Epithelial cell of prostate (primary cell): ENCODE results near the gene SERPINB4.
"Not testable (repeated sequence)": the region's sequence is repeated elsewhere in the genome, so short reads cannot be mapped to it uniquely, and the experiment has no call there.

Experiments used
- DNase-seq: peaks from one replicate; pipeline ENCODE4 v3.0.0-alpha.2; 2011; ENCODE audit warnings: low read depth, low spot score
- H3K27ac ChIP-seq: fragments of 450-650 bp; 2 replicates; pipeline ENCODE4 v1.5.1; 2017; ENCODE audit warnings: mild to moderate bottlenecking

SERPINB4 gene

DNA sequence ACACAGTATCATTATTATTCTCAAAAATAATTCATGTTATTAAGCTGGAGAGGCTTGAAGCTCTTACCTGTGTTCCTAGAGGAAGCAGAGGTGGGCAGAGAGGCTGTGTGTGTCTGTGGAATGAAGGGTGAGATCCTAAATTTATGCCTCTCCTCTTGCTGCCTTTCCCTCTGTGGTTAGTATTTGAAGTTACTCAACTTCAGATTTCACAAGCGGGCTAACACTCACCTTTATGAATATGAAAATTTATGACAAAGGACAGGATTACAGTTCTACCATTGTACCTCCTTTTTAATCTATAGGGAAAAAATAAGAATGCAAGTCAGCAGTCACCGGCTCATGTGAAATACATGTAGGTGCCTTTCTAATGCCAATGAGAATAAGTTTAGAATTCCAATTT, at the start of gene SERPINB4:
Gene SERPINB4, minus strand, starts transcription at position 115 of the 400 bp plus-strand sequence. CDS start 679 bp downstream, outside the sequence.
- H3K27ac ChIP-seq, DNase-seq: not testable (repeated sequence)

DNA sequence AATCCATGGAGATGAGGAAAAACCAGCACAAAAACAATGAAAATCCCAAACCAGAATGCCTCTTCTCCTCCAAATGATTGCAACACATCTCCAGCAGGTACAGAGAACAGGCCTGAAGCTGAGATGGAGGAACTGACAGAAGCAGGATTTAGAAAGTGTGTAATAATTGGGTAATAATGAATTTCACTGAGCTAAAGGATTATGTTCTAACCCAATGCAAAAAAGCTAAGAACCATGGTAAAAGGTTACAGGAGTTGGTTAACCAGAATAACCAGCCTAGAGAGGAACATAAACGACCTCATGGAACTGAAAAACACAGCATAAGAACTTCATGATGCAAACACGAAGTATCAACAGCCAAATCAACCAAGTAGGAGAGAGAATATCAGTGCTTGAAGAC, 45.0 kb upstream of the SERPINB4 start:
- no peak overlapping the region for H3K27ac ChIP-seq
- no peak for DNase-seq

DNA sequence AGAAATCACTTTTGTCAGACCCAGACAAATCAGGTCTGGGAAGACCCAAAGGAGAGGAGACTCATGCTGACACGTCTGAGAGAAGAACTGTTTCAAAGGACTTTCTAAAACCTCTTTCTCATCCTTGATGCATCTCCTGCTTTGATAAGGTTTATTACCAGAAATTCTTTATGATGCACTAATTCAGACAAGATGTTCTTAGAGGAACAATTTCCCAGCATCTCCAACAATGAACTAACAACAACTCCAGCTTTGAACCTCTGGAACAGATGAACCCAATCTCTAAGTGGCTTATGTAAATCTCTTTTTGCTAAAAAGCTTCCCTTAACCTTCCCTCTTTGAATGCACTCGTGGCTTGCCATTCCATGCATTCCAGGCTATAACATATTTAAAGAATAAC, 42.8 kb upstream of the SERPINB4 start:
- H3K27ac ChIP-seq = no peak overlapping the region
- no peak for DNase-seq

DNA sequence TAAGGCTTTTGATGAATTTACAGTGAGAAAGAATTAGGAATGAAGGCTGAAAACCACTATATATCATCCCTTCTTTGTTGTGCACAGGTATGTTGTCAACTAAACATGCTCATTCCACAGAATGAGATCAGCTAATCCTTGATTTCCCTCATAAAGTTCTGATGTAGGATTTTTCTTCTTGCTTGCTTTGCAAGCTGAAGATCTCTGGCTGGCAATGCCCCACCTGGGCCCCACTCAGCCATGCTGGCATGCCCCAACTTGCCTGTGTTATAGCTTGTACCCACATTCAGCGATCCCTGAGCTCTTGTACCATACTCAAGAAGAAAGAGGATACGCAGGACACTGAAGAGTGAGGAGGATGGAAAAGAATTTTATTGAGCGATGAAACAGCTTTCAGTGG, 40.7 kb upstream of the SERPINB4 start:
- peak; percentile 53 for DNase-seq
- peak overlapping the region; percentile 98 for H3K27ac ChIP-seq

DNA sequence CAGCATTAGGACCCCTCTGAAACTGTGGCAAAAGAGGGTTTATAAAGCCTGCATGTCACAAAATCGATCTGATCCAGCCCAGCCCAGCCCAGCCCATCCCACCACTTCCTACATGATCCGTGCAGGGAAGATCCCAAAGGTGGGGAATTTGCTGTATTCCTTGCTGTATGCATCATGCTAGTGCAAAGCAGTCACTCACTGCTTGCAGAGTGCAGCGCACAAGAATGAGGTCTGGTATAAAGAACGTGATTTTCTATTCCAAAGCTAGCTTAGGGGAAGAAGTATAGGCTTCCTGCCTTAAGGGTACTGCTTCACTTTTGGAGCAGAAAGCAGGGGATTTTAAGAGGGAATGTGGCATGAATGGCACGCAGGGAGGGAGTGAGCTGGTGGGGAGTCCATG, 39.8 kb upstream of the SERPINB4 start:
- peak overlapping the region; percentile 98 for H3K27ac ChIP-seq
- DNase-seq = no peak

DNA sequence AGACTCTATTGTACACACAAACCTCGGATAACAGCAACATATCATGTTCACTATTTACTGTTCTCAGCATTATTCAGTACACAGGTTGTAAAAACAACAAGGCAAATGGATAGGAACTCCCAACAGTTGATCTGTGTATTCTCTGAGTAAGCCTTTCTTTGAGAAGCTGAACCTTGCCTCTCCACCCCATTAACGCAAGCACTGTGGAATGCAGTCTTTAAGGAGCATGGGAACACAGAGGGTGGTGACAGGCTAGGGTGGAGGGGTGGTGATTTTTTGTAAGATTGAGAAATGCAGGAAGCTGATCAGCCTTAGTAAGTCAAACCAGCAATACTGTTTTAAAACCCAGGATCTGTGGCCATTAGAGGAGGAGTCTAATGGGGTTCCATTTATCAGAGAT, 39.1 kb upstream of the SERPINB4 start:
- H3K27ac ChIP-seq = peak overlapping the region; percentile 98
- DNase-seq = peak; percentile 98

DNA sequence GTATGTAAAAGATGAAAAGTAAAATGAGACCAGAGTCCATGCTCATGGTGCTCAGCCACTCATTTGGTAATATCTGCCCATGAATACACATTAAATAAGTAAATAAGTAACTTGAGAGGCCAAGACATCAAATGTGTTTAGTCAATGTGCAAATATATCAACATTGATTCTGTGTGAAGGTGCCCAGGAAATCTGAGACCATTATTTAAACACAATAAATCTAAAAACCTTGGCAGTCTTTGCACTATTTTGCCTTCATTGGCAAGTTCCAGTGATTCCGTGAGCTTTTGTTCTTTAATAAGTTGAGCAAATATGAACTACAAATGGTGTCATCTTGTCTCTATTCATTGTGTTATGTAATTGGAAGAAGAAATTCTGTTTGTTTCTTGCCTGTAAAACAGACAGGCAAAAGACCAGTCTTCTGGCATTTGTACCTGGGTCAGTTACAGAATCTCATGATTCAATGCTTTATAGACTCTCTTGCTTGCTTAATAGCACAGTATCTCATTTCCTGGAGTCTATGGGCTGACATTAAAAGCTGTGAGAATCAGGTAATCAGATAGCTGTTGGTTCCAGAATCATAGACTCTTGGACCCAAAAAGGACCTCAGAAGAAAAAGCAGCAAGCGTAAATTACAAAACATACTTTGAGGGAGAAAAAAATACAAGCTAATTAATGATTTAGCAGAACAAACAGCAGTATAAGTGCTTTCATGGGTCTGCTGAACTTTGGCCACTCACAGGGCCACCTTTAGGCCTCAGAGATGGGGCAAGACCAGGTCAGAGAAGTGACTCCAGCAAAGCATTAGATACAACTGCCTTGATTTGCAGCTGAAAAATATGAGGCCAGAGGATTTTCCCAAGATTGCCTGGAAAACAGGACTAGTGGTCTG, 37.6 kb upstream of the SERPINB4 start:
- peak overlapping the region; percentile 98 for H3K27ac ChIP-seq
- peak; percentile 44 for DNase-seq

DNA sequence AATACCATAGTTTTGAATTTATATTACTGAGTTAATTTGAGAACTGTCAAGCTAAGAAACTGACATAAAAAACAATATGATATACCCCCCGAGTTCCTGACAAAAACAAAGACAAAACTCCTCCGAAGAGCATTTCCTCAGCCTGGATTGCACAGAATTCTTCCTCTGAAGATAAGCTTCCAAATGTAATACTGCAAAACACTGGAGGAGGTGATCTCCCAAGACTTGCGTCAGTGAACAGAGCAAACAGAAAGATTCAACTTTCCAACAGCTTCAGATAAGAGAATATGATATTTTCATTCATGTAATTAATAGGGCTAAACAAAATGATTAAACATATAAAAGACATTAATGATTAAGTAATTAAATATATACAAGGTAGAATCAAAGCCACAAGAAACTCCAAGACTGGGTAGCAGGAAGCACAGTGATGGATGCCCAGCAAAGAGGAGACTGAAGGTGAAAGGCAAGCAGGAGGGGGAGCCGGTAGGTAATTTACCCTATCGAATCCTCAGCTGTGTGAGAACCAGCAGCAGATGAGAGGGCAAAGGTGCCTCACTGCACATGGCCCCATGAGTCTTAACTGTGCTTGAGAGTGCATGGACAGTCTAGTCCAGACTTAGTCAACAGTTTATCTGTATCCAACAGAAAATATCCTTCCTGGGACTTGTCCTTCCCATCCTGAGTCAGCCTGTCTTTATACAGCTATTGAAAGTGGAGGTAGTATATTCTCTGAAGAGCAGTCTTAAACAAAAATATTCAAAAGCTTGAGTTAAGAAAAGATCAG, 36.0 kb upstream of the SERPINB4 start:
- DNase-seq = no peak

DNA sequence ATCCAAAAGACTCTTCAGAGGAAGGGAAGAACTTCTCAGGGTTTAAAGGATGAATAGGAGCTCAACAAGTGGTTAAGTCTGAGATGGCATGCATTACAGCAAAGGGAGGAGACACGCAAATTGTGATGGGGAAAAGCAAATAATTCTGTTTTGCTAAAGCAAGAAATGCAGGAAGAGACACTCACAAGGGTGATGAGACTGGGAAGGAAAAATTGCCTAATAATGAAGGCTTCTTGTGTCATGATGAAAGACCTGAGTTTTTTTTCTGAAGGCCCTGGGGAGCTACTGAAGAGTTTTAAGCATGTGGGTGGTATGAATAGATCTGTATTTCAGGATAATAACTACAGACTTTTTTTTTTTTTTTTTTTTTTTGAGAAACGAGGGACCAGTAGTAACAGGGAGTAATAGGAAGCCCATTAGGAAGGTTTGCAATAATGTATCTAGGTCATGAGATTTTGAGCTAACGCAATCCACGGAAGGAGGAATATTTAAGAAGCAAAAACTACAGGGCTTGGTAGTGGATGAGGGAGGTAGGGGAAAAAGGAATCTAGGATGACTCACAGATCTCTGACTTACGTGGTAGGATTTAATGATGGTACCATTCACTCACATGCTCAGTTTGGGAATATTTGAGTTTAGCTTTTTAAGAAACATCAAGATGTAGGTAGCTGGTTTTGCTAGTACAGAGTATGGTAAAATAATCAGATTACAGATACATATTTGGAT, 33.6 kb upstream of the SERPINB4 start:
- H3K27ac ChIP-seq = peak overlapping the region; percentile 39
- no peak for DNase-seq

More for the DNA sequence above, 36.0 kb upstream of the SERPINB4 start:
- peak overlapping the region; percentile 98 for H3K27ac ChIP-seq

DNA sequence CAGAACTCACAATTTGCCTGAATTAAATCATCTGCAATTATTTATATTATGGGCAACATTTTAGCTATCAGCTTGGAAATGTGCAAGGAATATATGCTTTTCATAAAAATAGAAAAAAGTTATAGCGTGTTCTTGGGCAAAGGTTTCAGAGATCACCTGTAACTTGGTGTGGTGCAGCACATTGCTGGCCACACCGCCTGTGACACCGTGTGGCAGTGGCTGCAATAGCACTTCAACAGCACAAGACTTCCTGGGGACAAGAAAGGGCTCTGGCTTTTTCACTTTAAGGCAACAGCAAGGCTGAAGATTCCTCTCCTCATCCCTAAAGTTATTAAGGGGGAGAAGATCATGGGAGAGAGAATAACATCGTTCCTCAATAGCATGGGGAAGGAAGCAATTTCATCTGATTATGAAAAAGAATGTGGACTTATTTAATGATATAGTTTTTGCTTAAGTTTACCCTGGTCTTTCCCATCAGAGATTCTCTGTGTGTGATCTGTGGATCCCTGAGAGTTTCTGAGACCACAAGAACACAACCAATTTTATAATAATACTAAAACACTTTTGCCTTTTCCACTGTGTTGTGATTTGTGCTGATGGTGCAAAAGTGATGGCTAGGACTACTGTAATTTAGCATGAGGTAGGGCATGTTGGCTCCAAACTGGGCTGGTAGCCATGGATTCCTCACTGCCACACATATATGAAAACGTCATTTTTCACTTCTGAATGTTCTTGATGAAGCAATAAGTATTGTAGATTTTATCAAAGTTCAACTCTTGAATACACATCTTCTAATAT, 32.7 kb upstream of the SERPINB4 start:
- peak overlapping the region; percentile 39 for H3K27ac ChIP-seq
- DNase-seq = no peak

DNA sequence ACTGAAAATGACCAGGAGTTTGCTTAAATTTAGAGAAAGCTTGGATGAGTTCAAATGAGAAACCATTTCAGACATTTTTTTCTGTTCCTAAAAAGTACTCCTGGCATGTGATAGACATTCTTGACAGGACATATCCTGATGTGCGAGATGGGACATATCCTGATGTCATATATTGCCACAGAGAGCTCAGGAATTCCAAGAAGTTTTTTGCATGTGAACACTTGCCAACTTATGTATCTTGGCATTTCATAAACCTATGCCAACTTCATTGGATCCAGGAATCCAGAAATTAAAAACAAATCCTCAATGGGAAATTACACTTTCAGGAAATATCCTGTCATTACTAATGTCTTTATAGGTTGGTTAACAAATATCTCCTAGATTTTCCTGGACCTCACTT, 20.5 kb upstream of the SERPINB4 start:
- peak overlapping the region; percentile 30 for H3K27ac ChIP-seq
- no peak for DNase-seq

DNA sequence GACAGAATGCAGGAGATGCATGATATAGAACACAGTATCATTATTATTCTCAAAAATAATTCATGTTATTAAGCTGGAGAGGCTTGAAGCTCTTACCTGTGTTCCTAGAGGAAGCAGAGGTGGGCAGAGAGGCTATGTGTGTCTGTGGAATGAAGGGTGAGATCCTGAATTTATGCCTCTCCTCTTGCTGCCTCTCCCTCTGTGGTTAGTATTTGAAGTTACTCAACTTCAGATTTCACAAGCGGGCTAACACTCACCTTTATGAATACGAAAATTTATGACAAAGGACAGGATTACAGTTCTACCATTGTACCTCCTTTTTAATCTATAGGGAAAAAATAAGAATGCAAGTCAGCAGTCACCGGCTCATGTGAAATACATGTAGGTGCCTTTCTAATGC, 17.7 kb upstream of the SERPINB4 start, which contains the start of gene SERPINB3:
Gene SERPINB3, minus strand, starts transcription at position 144 of the 400 bp plus-strand sequence. CDS start 677 bp downstream, outside the sequence.
- not testable (repeated sequence) for H3K27ac ChIP-seq, DNase-seq

DNA sequence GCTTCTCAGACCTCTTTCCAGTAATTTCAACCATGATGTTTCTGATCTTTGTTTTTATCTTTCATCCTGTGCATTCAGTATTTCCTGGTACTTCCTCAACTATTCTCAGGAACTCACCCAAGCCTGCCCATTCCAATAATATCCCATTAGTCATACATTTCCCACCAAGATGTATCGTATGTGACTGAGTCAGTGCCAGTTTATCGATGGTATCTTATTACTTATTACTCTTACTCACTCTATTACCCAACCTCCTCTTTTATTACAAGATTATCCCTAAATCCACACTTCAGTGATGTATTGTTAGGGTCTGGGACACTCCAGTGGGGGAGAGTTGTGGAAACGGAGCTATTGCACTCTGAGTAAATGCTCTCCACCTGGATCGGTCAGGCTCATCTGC, 14.9 kb upstream of the SERPINB4 start:
- DNase-seq, H3K27ac ChIP-seq: not testable (repeated sequence)

DNA sequence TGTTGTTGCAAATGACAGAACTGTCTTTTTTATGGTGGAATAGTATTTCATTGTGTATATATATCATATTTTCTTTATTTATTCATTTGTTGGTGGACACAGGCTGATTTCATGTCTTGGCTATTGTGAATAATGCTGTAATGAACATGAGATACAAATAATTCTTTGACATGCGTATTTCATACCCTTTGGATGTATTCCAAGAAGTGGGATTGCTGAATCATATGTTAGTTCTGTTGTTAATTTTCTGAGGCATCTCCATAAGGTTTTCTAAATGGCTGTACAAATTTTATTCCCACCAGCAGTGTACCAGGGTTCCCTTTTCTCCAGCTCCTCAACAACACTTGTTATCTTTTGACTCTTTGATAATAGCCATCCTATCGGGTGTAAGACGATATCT, 6.2 kb upstream of the SERPINB4 start:
- H3K27ac ChIP-seq, DNase-seq: not testable (repeated sequence)

DNA sequence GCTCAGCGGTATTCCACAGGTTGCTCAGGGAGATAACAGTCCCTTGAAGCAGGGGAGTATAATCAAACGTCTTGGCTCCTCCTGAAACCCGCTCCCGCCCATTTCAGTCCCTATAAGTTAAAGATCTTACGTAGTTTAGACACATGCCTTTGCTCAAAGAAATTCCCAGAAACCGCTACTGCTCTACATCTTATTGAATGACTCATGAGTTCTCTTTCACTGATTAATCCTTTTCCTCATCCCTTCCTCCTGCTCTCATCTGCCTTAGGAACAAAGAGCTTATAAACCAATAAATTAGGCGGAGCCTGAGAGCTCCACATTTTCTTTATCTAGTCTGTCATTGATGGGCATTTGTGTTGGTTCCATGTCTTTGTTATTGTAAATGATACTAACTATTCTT, 4.2 kb upstream of the SERPINB4 start:
- H3K27ac ChIP-seq = no peak overlapping the region

DNA sequence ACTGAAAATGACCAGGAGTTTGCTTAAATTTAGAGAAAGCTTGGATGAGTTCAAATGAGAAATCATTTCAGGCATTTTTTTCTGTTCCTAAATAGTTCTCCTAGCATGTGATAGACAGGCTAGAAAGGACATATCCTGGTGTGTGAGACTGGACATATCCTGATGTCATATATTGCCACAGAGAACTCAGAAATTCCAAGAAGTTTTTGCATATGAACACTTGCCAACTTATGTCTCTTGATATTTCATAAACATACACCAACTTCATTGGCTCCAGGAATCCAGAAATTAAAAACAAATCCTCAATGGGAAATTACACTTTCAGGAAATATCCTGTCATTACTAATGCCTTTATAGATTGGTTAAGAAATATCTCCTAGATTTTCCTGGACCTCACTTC, 2.9 kb upstream of the SERPINB4 start:
- DNase-seq = no peak
- no peak overlapping the region for H3K27ac ChIP-seq

More for the DNA sequence above, 4.2 kb upstream of the SERPINB4 start:
- DNase-seq = no peak

DNA sequence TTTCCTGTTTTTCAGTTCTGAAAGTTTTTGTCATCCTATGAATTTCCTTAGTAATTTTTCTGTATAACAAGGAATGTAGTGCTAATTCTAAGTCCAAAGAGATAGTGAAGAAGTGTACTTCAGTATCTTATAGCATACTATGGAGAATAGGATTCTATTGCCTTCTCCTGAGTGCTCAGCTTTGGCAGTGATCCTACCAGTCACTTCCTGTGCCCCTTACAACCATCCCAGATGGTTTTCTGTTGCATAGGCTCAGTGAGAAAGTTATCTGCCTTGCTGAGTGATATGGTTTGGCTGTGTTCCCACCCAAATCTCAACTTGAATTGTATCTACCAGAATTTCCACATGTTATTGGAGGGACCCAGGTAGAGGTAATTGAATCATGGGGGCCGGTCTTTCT, 638 bp upstream of the SERPINB4 start:
- not testable (repeated sequence) for DNase-seq, H3K27ac ChIP-seq

DNA sequence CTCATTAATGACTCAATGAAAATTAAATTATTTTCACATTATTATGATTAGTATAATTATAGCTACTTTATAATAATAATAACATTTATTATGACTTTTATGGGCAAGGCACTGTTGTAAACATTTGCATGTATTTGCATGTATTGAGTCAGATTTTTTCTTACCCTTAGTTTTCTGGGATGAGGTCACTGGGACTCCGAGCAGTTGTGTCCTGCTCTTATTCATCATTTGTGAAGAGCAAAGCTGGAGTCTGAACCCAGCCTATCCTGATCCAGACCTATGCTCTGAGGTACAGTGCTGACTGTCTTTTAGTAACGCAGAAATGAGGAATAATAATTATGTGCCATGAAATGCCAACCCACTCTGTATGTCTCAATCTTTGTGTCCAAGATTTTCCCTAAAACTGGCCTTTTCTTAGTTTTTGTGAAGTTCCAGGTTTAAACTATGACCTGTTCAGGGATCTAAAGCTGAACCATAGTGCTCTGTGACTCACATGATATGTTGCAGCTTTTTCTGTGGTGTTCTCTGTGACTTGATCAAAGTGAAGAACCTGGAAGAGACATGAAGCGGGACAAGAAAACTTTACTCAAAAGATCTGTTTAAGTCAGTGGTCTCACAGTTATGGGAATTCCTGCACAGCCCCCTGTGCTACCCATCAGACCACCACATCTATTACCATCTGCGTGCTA, 1.2 kb downstream of the SERPINB4 start:
- not testable (repeated sequence) for DNase-seq, H3K27ac ChIP-seq

DNA sequence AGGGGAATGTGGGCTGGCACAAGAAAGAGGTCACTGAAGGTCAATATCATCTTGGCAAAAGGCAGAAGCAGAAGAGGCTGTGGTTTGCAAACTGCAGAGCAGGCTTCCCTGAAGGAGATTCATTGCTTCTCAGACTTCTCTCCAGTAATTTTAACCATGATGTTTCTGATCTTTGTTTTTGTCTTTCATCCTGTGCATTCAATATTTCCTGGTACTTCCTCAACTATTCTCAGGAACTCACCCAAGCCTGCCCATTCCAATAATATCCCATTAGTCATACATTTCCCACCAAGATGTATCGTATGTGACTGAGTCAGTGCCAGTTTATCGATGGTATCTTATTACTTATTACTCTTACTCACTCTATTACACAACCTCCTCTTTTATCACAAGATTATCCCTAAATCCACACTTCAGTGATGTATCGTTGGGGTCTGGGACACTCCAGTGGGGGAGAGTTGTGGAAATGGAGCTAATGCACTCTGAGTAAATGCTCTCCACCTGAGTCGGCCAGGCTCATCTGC, 2.8 kb downstream of the SERPINB4 start:
- DNase-seq = not testable (repeated sequence)

More for the DNA sequence above, 2.8 kb downstream of the SERPINB4 start:
- not testable (repeated sequence) for H3K27ac ChIP-seq
